Activated CD8-positive, alpha-beta T cell treated with anti-CD3 and anti-CD28 coated beads for 36 hours (primary cell): ENCODE results near the gene CNGA1. TPM values are rescaled to one million over a fixed set of nuclear protein-coding genes. Genes with fewer than 3 reads are reported as not detected.
"Not testable (repeated sequence)": the region's sequence is repeated elsewhere in the genome, so short reads cannot be mapped to it uniquely, and the experiment has no call there.

ENCODE experiments used
- ATAC-seq: fragments of 200-7000 bp; cut with Tn5 transposase; one replicate; pipeline ENCODE4 v1.10.0; 2021; ENCODE audit warnings: mild to moderate bottlenecking, moderate library complexity
- CTCF ChIA-PET: fragments of 350-600 bp; sonication (Branson Sonifier 250); formaldehyde crosslinking; loops from one replicate; lab custom pipeline; 2021; ENCODE audit warnings: antibody characterized with exemption; lab: Charles Lee
- POLR2A ChIA-PET: fragments of 350-600 bp; sonication (Branson Sonifier 250); formaldehyde crosslinking; loops from one replicate; lab custom pipeline; 2021; ENCODE audit warnings: antibody characterized with exemption; lab: Charles Lee
- DNase-seq: peaks from one replicate; pipeline ENCODE4 v3.0.0-alpha.2; 2020
- H3K27ac Mint-ChIP-seq: one replicate; pipeline ENCODE4 v1.8.0; 2021; ENCODE audit warnings: mild to moderate bottlenecking, mixed read lengths
- H3K27me3 Mint-ChIP-seq: one replicate; pipeline ENCODE4 v1.8.0; 2021; ENCODE audit warnings: mixed read lengths
- H3K36me3 Mint-ChIP-seq: one replicate; pipeline ENCODE4 v1.8.0; 2021; ENCODE audit warnings: low read depth, mixed read lengths
- H3K4me1 Mint-ChIP-seq: one replicate; pipeline ENCODE4 v1.8.0; 2021; ENCODE audit warnings: low read depth, mixed read lengths
- H3K4me3 Mint-ChIP-seq: one replicate; pipeline ENCODE4 v1.8.0; 2021; ENCODE audit warnings: mild to moderate bottlenecking, moderate library complexity, mixed read lengths
- H3K9me3 Mint-ChIP-seq: one replicate; pipeline ENCODE4 v1.8.0; 2021; ENCODE audit warnings: mixed read lengths
- intact Hi-C: fragments of 100-400 bp; cut with micrococcal nuclease; formaldehyde crosslinking; loops from one replicate; pipeline ENCODE4 v1.10.0; 2022
- total RNA-seq, 2 experiments: library from RNA; stranded (reverse); gene quantifications; one replicate each; pipeline ENCODE4 v1.2.3, GENCODE V29; 2021
- TF ChIP-seq, protein P1 (sequence below): fragments of 200-600 bp; IDR thresholded peaks from one replicate; pipeline ENCODE4 v1.8.0; 2022; ENCODE audit warnings: antibody characterized with exemption, mild to moderate bottlenecking

CNGA1 gene
- total RNA-seq, 2 experiments from 2014 or later: 0.50 TPM; not detected in 1

DNA sequence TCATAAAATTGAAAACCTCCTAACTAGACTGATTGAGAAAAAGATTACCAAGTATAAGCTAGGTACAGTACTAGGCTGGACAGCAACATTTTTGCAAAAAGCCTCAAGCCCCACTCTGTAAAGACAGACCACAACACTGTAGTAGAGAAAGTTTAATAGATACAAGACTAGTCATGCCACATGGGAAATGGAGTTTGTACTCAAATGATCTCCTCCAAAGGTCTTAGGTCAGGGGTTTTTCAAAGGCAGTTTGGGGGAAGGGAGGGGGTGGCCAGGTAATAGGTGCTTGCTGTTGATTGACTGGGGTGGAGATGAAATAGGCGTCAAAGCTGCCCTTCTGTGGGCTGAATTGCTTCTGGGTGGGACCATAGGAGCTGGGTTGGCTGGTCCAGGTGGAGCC lies 14.2 kb downstream of the CNGA1 start:
- DNase-seq (no peak), ATAC-seq (no peak)
- peaks cover 15% of the 10 kb centered on the region for H3K9me3 Mint-ChIP-seq
- H3K36me3 Mint-ChIP-seq: peaks cover 6% of the 10 kb centered on the region
- POLR2A ChIA-PET: no interaction called here
- no peak overlapping the region for H3K27ac Mint-ChIP-seq
- TF ChIP-seq, protein P1, sequence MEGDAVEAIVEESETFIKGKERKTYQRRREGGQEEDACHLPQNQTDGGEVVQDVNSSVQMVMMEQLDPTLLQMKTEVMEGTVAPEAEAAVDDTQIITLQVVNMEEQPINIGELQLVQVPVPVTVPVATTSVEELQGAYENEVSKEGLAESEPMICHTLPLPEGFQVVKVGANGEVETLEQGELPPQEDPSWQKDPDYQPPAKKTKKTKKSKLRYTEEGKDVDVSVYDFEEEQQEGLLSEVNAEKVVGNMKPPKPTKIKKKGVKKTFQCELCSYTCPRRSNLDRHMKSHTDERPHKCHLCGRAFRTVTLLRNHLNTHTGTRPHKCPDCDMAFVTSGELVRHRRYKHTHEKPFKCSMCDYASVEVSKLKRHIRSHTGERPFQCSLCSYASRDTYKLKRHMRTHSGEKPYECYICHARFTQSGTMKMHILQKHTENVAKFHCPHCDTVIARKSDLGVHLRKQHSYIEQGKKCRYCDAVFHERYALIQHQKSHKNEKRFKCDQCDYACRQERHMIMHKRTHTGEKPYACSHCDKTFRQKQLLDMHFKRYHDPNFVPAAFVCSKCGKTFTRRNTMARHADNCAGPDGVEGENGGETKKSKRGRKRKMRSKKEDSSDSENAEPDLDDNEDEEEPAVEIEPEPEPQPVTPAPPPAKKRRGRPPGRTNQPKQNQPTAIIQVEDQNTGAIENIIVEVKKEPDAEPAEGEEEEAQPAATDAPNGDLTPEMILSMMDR: no peak
- intact Hi-C loops: loop anchor here (2.0 kb wide), 1 partner anchor 85 kb away; no protein-coding TSS in a partner anchor
- CTCF ChIA-PET: interaction anchor here (0.8 to 4.6 kb wide), 14 partner anchors 12 to 137 kb away, joined by 3 to 28 read pairs (median 4); no protein-coding TSS in a partner anchor
- no peaks in the 10 kb centered on the region for H3K4me1 Mint-ChIP-seq
- no peak overlapping the region for H3K4me3 Mint-ChIP-seq
- peaks cover 2% of the 10 kb centered on the region for H3K27me3 Mint-ChIP-seq

DNA sequence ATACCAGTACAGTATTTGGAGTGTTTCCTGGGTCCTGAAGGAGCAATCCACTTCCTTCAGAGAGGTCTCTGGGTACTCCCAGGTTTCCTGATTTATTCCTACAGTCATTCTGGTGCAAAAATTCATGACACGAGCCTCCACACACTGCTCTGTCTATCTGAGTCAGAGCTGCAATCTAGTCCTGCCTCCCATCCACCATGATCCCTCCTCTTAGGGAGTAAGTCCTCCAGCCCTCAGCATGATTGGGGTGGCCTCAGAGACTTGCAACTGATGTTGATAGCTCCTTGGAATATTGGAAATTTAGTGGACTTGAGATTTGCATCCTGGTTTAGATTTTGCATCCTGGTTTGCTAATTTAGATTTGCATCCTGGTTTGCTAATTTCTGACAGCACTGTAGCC lies 20.5 kb downstream of the CNGA1 start:
- Mint-ChIP-seq H3K4me3 (no peak overlapping the region), H3K27me3 (peaks cover 3% of the 10 kb centered on the region), H3K36me3 (peaks cover 4% of the 10 kb centered on the region), H3K4me1 (peaks cover 15% of the 10 kb centered on the region), H3K9me3 (peaks cover 11% of the 10 kb centered on the region), H3K27ac (no peak overlapping the region)
- intact Hi-C loops: no loop called here
- ATAC-seq: no peak
- ChIA-PET POLR2A (no interaction called here), CTCF (no interaction called here)
- no peak for DNase-seq
- TF ChIP-seq, protein P1: no peak

DNA sequence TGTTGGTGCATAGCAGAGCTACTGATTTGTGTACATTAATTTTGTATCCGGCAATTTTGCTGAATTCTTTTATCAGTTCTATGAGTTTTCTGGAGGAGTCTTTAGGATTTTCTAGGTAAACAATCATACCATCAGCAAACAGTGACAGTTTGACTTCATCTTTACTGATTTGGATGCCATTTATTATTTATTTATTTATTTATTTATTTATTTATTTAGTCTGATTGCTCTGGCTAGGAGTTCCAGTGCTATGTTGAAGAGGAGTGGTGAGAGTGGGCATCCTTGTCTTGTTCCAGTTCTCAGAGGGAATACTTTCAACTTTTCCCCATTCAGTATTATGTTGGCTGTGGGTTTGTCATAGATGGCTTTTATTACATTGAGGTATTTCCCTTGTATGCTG lies 24.0 kb downstream of the CNGA1 start:
- intact Hi-C loops, H3K27ac Mint-ChIP-seq, H3K36me3 Mint-ChIP-seq, H3K4me3 Mint-ChIP-seq, ATAC-seq, POLR2A ChIA-PET, CTCF ChIA-PET, H3K27me3 Mint-ChIP-seq, DNase-seq: not testable (repeated sequence)
- Mint-ChIP-seq H3K4me1 (peaks cover 15% of the 10 kb centered on the region), H3K9me3 (peaks cover 20% of the 10 kb centered on the region)

DNA sequence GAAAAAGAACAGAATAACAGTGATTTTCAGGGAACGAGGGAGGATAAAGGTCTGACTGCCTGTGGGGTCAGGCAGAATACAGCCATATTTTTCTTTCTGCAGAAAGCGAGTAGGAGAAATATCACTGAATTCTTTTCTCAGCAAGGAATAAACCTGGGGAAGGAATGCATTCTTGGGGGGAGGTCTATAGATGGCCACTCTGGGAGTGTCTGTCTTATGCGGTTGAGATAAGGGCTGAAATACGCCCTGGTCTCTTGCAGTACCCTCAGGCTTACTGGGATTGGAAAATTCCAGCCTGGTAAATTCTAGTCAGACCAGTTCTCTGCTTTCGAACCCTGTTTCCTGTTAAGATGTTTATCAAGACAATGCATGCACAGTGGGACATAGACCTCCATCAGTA lies 26.3 kb downstream of the CNGA1 start:
- Mint-ChIP-seq H3K27me3 (peaks cover 4% of the 10 kb centered on the region), H3K36me3 (peaks cover 4% of the 10 kb centered on the region), H3K4me1 (peaks cover 15% of the 10 kb centered on the region), H3K27ac (no peak overlapping the region), H3K9me3 (peaks cover 20% of the 10 kb centered on the region), H3K4me3 (no peak overlapping the region)
- POLR2A ChIA-PET: no interaction called here
- DNase-seq (no peak), ATAC-seq (no peak)
- intact Hi-C loops: no loop called here
- TF ChIP-seq, protein P1: no peak
- CTCF ChIA-PET: no interaction called here

DNA sequence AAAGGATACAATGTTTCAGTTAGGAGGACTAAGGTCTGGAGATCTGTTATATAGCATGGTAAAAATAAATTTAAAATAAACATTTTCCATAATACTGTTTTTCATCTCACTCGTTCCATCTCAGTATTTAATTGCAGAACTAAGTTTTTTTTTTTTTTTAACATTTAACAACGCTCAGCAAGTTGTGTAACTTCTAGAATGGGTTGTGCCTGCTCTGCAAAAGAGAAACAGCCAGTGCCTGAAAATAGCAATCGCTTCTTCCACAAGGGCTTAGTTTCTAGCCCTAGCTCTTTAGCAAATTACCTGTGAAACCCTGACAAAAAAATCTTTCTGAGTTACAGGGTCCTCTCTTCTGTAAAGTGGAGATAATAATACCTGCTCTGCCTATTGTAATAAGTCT lies 41.9 kb downstream of the CNGA1 start:
- no peak overlapping the region for H3K4me3 Mint-ChIP-seq
- ChIA-PET CTCF (no interaction called here), POLR2A (no interaction called here)
- no peaks in the 10 kb centered on the region for H3K4me1 Mint-ChIP-seq
- ATAC-seq (no peak), DNase-seq (no peak)
- TF ChIP-seq, protein P1: no peak
- no peak overlapping the region for H3K27ac Mint-ChIP-seq
- peaks cover 2% of the 10 kb centered on the region for H3K27me3 Mint-ChIP-seq
- no peaks in the 10 kb centered on the region for H3K36me3 Mint-ChIP-seq
- intact Hi-C loops: no loop called here
- H3K9me3 Mint-ChIP-seq: no peaks in the 10 kb centered on the region

DNA sequence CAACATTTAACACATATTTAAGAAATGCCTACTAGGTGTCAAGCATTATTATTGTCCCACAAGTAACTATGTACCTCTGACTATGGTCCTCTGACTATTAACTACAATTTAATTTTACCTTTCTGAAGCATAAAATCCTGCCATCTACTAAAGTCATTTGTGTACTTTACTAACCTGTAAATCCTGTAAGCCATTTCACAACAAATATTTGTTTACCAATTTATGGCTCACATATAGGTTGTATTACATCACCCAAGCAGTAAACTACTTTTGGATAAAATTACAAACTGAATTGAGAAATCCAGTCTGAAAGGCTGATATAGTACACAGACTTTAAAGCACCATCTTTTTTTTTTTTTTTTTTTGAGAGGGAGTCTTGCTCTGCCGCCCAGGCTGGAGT lies 43.8 kb downstream of the CNGA1 start:
- Mint-ChIP-seq H3K27ac (no peak overlapping the region), H3K36me3 (no peaks in the 10 kb centered on the region), H3K4me3 (no peak overlapping the region), H3K27me3 (peaks cover 2% of the 10 kb centered on the region), H3K9me3 (no peaks in the 10 kb centered on the region), H3K4me1 (no peaks in the 10 kb centered on the region)
- ATAC-seq: no peak
- POLR2A ChIA-PET: no interaction called here
- intact Hi-C loops: no loop called here
- TF ChIP-seq, protein P1: no peak
- CTCF ChIA-PET: no interaction called here
- DNase-seq: no peak
